HG03378 (cell line): Measurements from ENCODE around the gene CMIP.

ENCODE experiments used
- ATAC-seq: cut with Tn5 transposase; IDR thresholded peaks from one replicate; pipeline ENCODE4 v1.9.1; 2021; ENCODE audit warnings: mild to moderate bottlenecking, moderate library complexity; ENCODE audit not compliant: unreplicated experiment

Gene CMIP

GRCh38 chr16:81694494-81695280 lies 250.1 kb downstream of the CMIP start:
- ATAC-seq: no peak

- no peak for ATAC-seq
Measured at GRCh38 chr16:81695321-81696165, 250.9 kb downstream of the CMIP start.

GRCh38 chr16:81696166-81696960 lies 251.8 kb downstream of the CMIP start:
- no peak for ATAC-seq

- no peak for ATAC-seq
Measured at GRCh38 chr16:81696961-81697615, 252.5 kb downstream of the CMIP start.

DNA sequence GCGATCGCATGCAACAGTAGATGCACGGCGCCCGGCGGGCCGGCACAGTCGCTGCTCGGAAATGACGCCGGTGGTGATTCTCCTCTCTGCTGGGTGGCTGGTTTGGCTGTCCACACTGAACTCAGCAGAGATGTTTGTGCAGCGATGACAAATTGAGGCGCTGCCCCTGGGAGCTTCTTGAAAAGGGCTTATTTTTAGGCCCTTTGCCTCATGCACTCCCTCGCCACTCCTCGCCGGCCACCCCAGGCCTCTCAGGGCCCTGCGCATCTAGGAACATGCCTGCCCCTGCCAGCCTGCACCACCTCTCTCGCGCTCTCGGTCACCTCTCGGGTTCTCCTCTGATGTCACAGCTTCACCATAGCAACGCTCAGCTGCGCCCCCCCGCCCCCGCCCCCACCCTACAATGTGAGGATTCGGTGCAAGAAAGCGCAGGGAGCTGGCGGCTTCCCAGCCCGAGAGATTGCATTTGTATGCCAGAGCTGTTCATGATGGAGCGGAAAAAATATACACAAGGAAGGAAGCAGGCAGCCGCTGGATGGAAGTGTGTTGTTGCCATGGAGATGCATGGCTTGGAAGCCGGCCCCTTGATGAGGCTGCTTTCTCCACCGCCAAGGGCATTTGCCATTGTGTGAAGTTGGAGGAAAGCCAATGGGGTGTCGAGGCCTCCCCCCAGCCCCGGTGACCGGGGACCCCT lies 253.2 kb downstream of the CMIP start:
- ATAC-seq: no peak

DNA sequence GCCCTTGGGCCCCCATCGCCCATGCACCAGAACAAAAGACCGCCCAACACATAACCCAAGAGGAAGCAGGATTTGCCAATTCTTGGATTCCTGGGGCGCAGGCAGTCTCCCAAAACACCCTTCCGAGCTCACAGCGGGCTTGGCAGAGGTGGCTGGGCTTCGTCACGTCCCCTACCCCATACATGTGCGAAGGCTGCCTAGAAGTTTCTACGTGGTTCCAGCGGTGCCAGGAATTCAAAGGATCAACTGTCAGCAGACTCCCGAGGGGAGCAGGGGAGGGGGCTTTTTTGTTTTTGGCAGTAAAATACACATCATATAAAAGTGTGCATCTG lies 253.7 kb downstream of the CMIP start:
- no peak for ATAC-seq

- ATAC-seq: no peak
Measured at GRCh38 chr16:81699596-81699995, 255.0 kb downstream of the CMIP start.

GRCh38 chr16:81700071-81700779 lies 255.6 kb downstream of the CMIP start:
- no peak for ATAC-seq

GRCh38 chr16:81700780-81701165 lies 256.2 kb downstream of the CMIP start:
- no peak for ATAC-seq

DNA sequence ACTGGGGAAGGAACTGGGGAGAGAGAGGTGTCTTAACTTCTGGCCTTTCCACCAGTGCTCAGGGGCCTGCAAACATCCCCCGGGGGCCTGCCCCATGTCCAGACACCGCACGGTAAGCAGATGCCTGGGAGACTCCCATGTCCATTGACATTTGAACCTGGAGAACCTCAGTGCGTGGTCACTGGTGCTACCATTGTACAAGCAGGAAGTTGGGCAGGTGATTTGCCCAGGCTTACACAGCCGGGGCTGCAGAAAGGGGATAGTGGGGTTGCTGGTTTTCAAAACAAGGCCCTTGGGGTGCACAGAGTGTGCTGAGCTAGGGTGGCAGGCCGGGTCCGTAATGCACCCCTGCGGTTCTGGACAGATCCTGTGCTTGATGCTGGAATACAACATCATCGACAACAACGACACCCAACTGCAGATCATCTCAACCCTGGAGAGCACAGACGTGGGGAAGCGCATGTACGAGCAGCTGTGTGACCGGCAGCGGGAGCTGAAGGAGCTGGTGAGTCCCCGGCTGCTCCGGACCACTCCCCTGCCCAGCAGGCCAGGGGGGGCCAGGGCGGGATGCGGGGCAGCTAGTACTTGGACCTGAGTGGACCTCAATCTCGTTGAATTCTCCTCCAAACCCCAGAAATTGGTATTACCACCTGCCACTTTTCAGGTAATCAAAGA lies 256.8 kb downstream of the CMIP start:
- no peak for ATAC-seq

GRCh38 chr16:81702506-81702905 lies 257.9 kb downstream of the CMIP start:
- no peak for ATAC-seq

DNA sequence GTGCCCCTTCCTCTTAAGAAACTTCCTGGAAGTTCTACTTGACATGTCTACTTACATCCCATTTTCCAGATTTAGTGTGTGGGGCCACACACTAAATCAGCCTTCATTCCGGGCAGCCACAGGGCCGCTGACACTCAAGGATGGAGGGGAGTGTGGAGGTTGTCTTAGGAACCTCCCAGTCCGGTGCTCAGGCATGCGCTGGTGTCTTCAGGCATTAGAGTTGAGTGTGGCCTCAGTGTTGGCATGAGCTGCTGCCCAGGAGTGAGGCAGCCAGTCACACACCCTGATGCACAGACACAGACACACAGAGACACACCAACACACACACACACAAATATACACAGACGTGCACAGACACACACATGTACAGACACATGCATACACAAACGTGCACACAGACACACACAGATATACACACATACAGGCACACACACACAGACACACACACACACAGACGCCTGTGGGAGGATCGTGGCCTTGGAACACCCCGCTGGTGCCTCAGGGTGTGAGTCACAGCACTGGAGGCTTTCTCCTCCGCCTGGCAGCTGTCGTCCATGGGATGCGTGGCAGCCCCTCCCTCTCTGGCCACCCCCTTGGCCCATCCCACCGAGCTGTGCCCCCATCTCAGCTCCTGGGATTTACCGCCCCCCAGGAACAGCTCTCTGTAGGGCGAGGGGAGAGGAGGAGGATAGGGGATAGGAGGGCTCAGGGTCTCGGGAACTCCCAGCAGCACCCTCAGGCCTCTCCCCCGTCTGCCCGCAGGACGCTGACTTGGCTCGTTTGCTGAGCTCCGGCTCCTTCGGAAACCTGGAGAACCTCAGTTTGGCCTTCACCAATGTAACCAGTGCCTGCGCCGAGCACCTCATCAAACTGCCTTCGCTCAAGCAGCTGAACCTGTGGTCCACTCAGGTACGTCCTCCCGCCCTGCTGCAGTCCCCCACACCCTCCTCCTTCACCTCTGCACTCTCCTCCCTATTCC lies 258.9 kb downstream of the CMIP start:
- ATAC-seq: no peak

DNA sequence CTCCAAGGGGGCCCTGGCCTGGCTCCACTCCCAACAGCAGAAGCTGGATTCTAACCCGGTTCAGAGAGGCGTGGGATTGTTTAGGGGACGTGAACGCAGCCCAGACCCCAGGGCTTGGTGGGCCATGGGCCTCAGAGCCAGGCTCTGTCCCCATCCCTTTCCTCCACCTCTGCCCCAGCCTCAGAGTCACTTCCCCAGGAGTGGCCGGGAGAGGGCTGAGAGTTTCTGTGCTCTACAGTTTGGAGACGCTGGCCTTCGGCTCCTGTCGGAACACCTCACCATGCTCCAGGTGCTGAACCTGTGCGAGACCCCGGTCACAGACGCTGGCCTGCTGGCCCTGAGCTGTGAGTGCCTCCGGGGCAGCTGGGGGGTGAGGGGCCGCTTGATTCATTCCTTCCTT lies 260.7 kb downstream of the CMIP start:
- ATAC-seq: no peak

DNA sequence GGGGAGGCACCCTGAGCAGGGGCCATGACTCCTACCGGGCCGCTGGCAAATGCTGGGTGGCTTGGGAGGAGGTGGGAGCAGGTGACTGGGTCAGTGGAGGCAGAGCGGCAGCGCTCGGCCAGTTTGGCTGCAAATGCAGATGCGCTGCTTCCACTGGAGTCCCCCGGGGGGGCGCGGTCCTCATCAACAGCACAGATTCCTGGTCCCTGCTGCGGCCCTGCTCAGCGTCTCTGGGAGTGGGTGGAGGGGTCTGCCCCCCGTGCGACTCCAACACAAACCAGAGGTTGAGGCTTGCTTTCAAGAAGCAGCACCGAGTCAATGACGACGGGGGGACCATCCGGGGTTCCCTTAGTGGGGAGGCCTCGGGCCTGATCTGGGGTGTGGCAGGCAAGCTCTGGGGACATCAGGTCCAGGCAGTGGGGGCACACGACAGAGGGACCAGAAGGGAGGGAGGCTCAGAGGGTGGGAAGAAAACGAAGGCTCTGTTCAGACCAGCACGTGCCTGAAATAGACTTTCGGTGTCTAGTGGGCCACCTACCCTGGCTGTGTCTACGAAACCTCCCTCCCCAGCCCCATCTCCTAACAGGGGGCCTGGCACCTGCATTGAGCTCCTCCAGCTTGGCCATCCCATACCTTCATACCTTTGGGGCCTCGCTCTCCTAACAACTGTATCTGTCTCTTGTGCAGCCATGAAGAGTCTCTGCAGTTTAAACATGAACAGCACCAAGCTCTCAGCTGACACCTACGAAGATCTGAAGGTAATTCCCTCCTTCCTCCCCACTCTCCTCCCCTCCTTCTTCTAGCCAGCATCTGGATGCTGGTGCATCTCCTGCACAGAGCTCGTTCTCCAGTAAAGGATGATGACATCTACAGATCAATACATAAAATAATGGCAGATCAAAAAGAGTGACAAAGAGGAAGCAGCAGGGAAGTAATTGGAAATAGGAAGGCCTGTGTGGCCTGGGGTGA lies 262.0 kb downstream of the CMIP start:
- no peak for ATAC-seq

GRCh38 chr16:81707411-81708265 lies 263.0 kb downstream of the CMIP start:
- no peak for ATAC-seq
